Measurements from ENCODE around the gene ANTKMT.

ANTKMT gene

DNA sequence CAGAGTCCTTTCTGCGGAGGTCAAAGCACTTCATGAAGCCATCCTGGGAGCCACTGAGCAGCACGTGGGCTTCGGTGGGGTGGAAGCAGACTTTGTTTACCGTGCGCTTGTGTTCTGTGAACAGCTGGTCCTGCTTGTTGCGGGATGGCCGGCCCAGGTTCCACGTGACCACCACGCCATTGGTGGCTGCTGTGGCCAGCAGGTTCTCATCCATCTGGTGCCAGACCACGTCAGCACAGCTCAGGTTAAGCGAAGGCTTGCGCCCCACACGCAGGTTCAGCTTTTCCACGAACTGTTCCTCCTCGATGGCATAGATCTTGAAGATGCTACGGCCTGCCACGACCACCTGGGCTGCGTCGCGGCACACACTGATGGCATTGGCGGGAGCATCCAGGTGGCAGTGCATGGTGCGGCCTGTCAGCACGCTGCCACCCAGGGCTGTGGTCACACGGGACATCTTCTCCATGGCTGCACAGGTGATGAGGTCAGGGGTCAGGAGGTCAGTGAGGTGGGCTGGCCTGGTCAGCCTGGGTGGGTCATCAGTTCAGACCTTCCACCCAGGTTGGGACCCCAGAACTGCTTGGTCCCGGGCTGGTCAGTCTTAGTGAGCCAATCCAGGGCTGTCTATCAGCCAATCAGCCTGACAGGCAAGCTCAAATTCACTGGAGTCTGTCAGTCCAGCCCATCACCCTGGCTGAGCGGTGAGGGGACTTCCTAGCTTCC is 31.6 kb upstream of the ANTKMT start:
- TF ChIP-seq CREB1 (IDR thresholded peaks at IDR 0.05; ENCODE audit: low read depth): no peak
- no peak for TF ChIP-seq REST (IDR thresholded peaks at IDR 0.05; ENCODE audit: low read depth)
- no peak for TF ChIP-seq FOXM1 (IDR thresholded peaks at IDR 0.05; ENCODE audit: borderline replicate concordance, low read depth)

DNA sequence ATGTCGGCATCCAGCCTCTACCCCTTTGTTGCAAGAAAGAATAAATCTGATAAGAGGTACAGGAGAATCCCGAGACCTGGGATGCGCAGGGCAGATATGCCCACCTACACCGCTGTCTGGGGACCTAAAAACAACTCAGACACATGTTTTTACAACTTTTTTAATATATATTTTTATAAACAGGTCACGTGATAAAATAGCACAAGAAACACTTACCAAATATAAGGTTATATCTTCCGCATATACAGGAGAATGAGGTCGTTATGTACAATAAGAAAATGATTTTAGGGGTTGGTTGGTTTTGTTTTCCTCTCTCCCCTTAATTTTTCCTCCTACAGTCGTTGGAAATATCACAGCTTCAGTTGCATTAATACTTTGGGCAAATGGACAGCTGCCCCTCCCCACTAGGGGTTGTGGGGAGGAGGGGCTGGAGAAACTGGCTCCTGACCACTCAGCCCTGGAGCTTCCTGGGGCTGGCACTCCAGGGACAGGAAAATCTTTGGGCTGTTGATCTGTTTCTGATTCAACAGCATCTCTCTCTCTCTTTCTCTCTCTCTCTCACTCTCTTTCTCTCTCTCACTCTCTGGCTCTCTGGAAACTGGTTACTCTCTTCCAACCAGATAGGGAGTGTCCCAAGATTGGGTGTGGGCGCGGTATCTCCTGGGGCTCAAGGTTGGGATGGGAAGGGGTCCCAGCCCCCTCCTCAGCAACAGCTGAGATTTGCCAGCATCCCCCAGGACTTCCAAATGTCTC is 28.4 kb upstream of the ANTKMT start:
- TF ChIP-seq REST (IDR thresholded peaks at IDR 0.05; ENCODE audit: low read depth) (no peak), TEAD4 (IDR thresholded peaks at IDR 0.05) (no peak), CREB1 (IDR thresholded peaks at IDR 0.05; ENCODE audit: low read depth) (no peak), TAF1 (IDR thresholded peaks at IDR 0.05; ENCODE audit: low read depth) (no peak), EP300 (IDR thresholded peaks at IDR 0.05; ENCODE audit: borderline replicate concordance) (no peak), YY1 (IDR thresholded peaks at IDR 0.05; ENCODE audit: low read depth) (no peak), TCF12 (IDR thresholded peaks at IDR 0.05; ENCODE audit: low read depth) (no peak), RAD21 (IDR thresholded peaks at IDR 0.05; ENCODE audit: low read depth) (no peak), EGR1 (IDR thresholded peaks at IDR 0.05) (no peak), FOXM1 (IDR thresholded peaks at IDR 0.05; ENCODE audit: borderline replicate concordance, low read depth) (no peak), CEBPB (IDR thresholded peaks at IDR 0.05) (no peak), NFIC (IDR thresholded peaks at IDR 0.05) (no peak), ZBTB7A (IDR thresholded peaks at IDR 0.05; ENCODE audit: low read depth) (no peak)
- TF ChIP-seq, protein P1, sequence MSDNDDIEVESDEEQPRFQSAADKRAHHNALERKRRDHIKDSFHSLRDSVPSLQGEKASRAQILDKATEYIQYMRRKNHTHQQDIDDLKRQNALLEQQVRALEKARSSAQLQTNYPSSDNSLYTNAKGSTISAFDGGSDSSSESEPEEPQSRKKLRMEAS (IDR thresholded peaks at IDR 0.05): no peak
- TF ChIP-seq, protein P2, sequence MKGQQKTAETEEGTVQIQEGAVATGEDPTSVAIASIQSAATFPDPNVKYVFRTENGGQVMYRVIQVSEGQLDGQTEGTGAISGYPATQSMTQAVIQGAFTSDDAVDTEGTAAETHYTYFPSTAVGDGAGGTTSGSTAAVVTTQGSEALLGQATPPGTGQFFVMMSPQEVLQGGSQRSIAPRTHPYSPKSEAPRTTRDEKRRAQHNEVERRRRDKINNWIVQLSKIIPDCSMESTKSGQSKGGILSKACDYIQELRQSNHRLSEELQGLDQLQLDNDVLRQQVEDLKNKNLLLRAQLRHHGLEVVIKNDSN (IDR thresholded peaks at IDR 0.05): no peak

DNA sequence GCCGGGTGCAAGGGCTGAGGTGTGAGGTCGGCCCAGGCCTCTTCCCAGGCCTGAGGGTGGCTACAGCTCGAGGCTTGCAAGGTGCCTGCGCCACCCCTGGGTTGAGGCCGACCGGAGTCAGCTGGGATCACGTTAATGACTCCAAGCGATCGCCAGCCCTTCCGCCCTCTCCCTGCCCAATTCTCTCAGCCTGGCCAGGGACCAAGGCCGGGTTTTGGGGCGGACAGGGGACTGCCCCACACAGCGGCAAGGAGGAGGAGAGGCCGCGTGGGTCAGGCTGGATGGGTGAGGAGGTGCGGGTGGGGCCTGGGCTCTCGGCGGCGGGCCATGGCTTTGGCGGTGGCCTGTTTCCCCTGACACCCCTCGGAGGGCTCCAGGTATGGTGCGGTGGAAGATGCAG is 27.6 kb upstream of the ANTKMT start:
- TF ChIP-seq CREB1 (IDR thresholded peaks at IDR 0.05; ENCODE audit: low read depth) (no peak), FOXM1 (IDR thresholded peaks at IDR 0.05; ENCODE audit: borderline replicate concordance, low read depth) (no peak), CEBPB (IDR thresholded peaks at IDR 0.05) (no peak), EGR1 (IDR thresholded peaks at IDR 0.05) (no peak), YY1 (IDR thresholded peaks at IDR 0.05; ENCODE audit: low read depth) (no peak), TEAD4 (IDR thresholded peaks at IDR 0.05) (no peak), ZBTB7A (IDR thresholded peaks at IDR 0.05; ENCODE audit: low read depth) (no peak), REST (IDR thresholded peaks at IDR 0.05; ENCODE audit: low read depth) (no peak), NFIC (IDR thresholded peaks at IDR 0.05) (no peak), TAF1 (IDR thresholded peaks at IDR 0.05; ENCODE audit: low read depth) (no peak), TCF12 (IDR thresholded peaks at IDR 0.05; ENCODE audit: low read depth) (no peak), EP300 (IDR thresholded peaks at IDR 0.05; ENCODE audit: borderline replicate concordance) (no peak), RAD21 (IDR thresholded peaks at IDR 0.05; ENCODE audit: low read depth) (no peak)
- TF ChIP-seq, protein P1 (IDR thresholded peaks at IDR 0.05): no peak
- TF ChIP-seq, protein P2 (IDR thresholded peaks at IDR 0.05): no peak

DNA sequence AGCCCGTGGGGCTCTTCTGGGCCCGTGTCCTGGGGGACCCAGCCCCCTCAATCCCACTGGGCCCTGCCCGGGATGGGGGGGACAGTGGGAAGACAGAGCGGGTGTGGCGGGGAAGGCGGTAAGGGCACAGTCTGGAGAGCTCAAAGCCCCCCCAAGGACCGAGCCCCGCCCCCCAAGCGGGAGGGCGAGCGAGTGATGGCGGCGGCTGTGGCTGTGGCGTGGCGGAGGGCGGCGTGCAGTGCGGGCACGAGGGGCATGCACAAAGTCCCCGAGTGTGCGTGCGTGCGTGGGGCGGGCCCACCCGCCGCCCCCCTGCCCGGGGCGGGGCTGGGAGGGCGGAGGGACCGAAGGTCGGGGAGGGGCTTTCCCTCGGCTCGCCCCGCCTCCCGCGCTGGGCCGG is 27.2 kb upstream of the ANTKMT start:
- no peak for TF ChIP-seq TEAD4 (IDR thresholded peaks at IDR 0.05)
- TF ChIP-seq YY1 (IDR thresholded peaks at IDR 0.05; ENCODE audit: low read depth): 0 out of 2 replicates have a peak, but pooled peaks have one; percentile 17
